HEK293 (cell line): ENCODE results near the gene CRY2.

Experiments
- CTCF ChIA-PET: fragments of 350-600 bp; formaldehyde crosslinking; extraction: SDS; loops from one replicate; lab custom pipeline; 2021; ENCODE audit warnings: antibody characterized with exemption; lab: Yijun Ruan, JAX
- POLR2A ChIA-PET: fragments of 300-600 bp; formaldehyde crosslinking; extraction: SDS; loops from one replicate; lab custom pipeline; 2020; ENCODE audit warnings: antibody characterized with exemption, inconsistent platforms; lab: Yijun Ruan, JAX
- H3K27ac ChIP-seq: fragments of 200-500 bp; sonication (Bioruptor generic); 2 replicates; pipeline ENCODE4 v1.5.1; 2014; ENCODE audit warnings: low read depth, low read length, control low read depth, inconsistent platforms; ENCODE audit errors: extremely low read depth
- H3K36me3 ChIP-seq, 2 experiments: fragments of 200-500 bp in 1 of 2; sonication (Bioruptor generic) in 1 of 2; 1 replicate in 1 of 2; 2 replicates in 1 of 2; pipeline ENCODE4 v1.5.1; 2014 to 2017; ENCODE audit warnings: inconsistent platforms in 2 of 2, low read length in 2 of 2; ENCODE audit not compliant: control insufficient read depth in 2 of 2, insufficient read depth in 1 of 2
- H3K4me1 ChIP-seq: fragments of 200-500 bp; sonication (Bioruptor generic); 2 replicates; pipeline ENCODE4 v1.5.1; 2014; ENCODE audit warnings: mild to moderate bottlenecking, low read length, inconsistent platforms; ENCODE audit not compliant: control insufficient read depth, insufficient read depth
- H3K4me3 ChIP-seq: 2 replicates; pipeline ENCODE4 v1.5.1; 2011; ENCODE audit warnings: low read depth, mild to moderate bottlenecking, control low read depth, low read length, moderate library complexity
- H3K9me3 ChIP-seq: fragments of 200-500 bp; sonication (Bioruptor generic); 2 replicates; pipeline ENCODE4 v1.5.1; 2014; ENCODE audit warnings: low read depth, low read length, inconsistent platforms; ENCODE audit not compliant: control insufficient read depth, insufficient read depth
- GLI4 ChIP-seq: fragments of 450-650 bp; formaldehyde crosslinking; IDR thresholded peaks from 2 replicates; pipeline ENCODE4 v1.5.1; 2016; ENCODE audit warnings: missing biosample characterization, missing genetic modification characterization
- GLIS2 ChIP-seq: fragments of 450-650 bp; formaldehyde crosslinking; IDR thresholded peaks from 2 replicates; pipeline ENCODE4 v1.5.1; 2016; ENCODE audit warnings: missing biosample characterization, missing genetic modification characterization
- KLF8 ChIP-seq: fragments of 450-650 bp; formaldehyde crosslinking; IDR thresholded peaks from 2 replicates; pipeline ENCODE4 v1.5.1; 2016; ENCODE audit warnings: missing biosample characterization, missing genetic modification characterization
- RBAK ChIP-seq: fragments of 450-650 bp; formaldehyde crosslinking; IDR thresholded peaks from 2 replicates; pipeline ENCODE4 v1.5.1; 2016; ENCODE audit warnings: missing biosample characterization, missing genetic modification characterization
- SP2 ChIP-seq: fragments of 450-650 bp; formaldehyde crosslinking; IDR thresholded peaks from 2 replicates; pipeline ENCODE4 v1.5.1; 2016; ENCODE audit warnings: missing biosample characterization, missing genetic modification characterization
- ZBTB1 ChIP-seq: fragments of 450-650 bp; formaldehyde crosslinking; IDR thresholded peaks from 2 replicates; pipeline ENCODE4 v1.5.1; 2016; ENCODE audit warnings: missing biosample characterization, missing genetic modification characterization
- ZIC2 ChIP-seq: fragments of 450-650 bp; formaldehyde crosslinking; IDR thresholded peaks from 2 replicates; pipeline ENCODE4 v1.5.1; 2016; ENCODE audit warnings: missing biosample characterization, missing genetic modification characterization
- ZNF157 ChIP-seq: fragments of 450-650 bp; formaldehyde crosslinking; IDR thresholded peaks from 2 replicates; pipeline ENCODE4 v1.5.1; 2016; ENCODE audit warnings: missing biosample characterization, missing genetic modification characterization
- ZNF174 ChIP-seq: fragments of 450-650 bp; formaldehyde crosslinking; IDR thresholded peaks from 2 replicates; pipeline ENCODE4 v1.5.0; 2017; ENCODE audit warnings: missing biosample characterization, mild to moderate bottlenecking, missing genetic modification characterization
- ZNF529 ChIP-seq: fragments of 450-650 bp; formaldehyde crosslinking; IDR thresholded peaks from 2 replicates; pipeline ENCODE4 v1.5.1; 2017; ENCODE audit warnings: missing genetic modification characterization, missing biosample characterization; ENCODE audit not compliant: insufficient replicate concordance
- ZNF626 ChIP-seq: fragments of 450-650 bp; sonication (Bioruptor Pico); formaldehyde crosslinking; IDR thresholded peaks from 2 replicates; pipeline ENCODE4 v1.5.1; 2018; ENCODE audit warnings: missing biosample characterization, missing genetic modification characterization, inconsistent platforms
- ZNF629 ChIP-seq: fragments of 450-650 bp; formaldehyde crosslinking; IDR thresholded peaks from 2 replicates; pipeline ENCODE4 v1.5.1; 2017; ENCODE audit warnings: missing biosample characterization, missing genetic modification characterization
- ZNF747 ChIP-seq: fragments of 450-650 bp; formaldehyde crosslinking; IDR thresholded peaks from 2 replicates; pipeline ENCODE4 v1.5.1; 2016; ENCODE audit warnings: missing biosample characterization, missing genetic modification characterization
- TF ChIP-seq, protein P1 (sequence below): fragments of 450-650 bp; formaldehyde crosslinking; IDR thresholded peaks from 2 replicates; pipeline ENCODE4 v1.5.1; 2017; ENCODE audit warnings: missing biosample characterization, missing genetic modification characterization
- TF ChIP-seq, protein P2 (sequence below): fragments of 450-650 bp; formaldehyde crosslinking; conservative IDR thresholded peaks from 2 replicates; pipeline ENCODE4 v1.5.1; 2016; ENCODE audit warnings: low read depth, missing biosample characterization, missing genetic modification characterization

Gene CRY2

DNA sequence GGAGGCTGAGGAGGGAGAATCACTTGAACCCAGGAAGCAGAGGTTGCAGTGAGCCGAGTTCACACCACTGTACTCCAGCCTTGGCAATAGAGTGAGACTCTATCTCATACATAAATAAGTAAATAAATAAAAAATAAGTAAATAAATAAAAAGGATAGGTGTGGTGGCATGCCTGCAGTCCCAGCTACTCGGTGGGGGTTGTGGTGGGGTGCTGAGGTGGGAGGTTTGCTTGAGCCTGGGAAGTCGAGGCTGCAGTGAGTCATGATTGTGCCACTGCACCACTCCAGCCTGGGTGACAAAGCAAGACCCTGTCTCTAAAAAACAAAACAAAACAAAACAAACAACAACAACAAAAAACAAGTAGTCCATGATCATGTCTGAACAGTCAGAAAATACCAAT is 78.3 kb downstream of the CRY2 start:
- Histone ChIP-seq H3K36me3 (peaks cover 0 to 13% of the 10 kb centered on the region in 2 experiments; a peak in 1 of 3 replicates), H3K9me3 (no peaks in the 10 kb centered on the region), H3K27ac (no peak overlapping the region), H3K4me1 (no peaks in the 10 kb centered on the region), H3K4me3 (no peak overlapping the region)
- POLR2A ChIA-PET: interaction anchor here (2.6 kb wide), 1 partner anchor 12 kb away, joined by 6 read pairs; no protein-coding TSS in a partner anchor
- TF ChIP-seq SP2 (tag by site-specific recombination) (no peak), ZNF626 (no peak), GLIS2 (tag by site-specific recombination) (no peak), ZNF157 (tag by site-specific recombination) (no peak), ZIC2 (tag by site-specific recombination) (no peak), ZNF747 (no peak)
- CTCF ChIA-PET: interaction anchor here (0.6 kb wide), 1 partner anchor 101 kb away, joined by 3 read pairs; no protein-coding TSS in a partner anchor

DNA sequence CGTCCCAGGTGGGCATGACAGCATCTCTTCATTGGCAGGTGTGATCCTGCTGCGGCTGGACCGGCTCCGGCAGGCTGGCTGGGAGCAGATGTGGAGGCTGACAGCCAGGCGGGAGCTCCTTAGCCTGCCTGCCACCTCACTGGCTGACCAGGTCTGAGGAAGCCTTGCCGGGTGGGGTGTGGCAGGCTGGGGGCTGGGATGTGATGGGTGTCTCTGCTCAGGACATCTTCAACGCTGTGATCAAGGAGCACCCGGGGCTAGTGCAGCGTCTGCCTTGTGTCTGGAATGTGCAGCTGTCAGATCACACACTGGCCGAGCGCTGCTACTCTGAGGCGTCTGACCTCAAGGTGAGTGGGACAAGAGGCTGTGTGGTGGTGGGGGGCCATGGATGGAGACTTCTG is 78.7 kb downstream of the CRY2 start:
- ChIA-PET CTCF (interaction anchor here (0.5 kb wide), 1 partner anchor 104 kb away, joined by 4 read pairs; no protein-coding TSS in a partner anchor), POLR2A (interaction anchor here (2.6 kb wide), 1 partner anchor 12 kb away, joined by 6 read pairs; no protein-coding TSS in a partner anchor)
- H3K27ac ChIP-seq: no peak overlapping the region
- peaks cover 0 to 13% of the 10 kb centered on the region in 2 experiments; a peak in 1 of 3 replicates for H3K36me3 ChIP-seq
- no peaks in the 10 kb centered on the region for H3K9me3 ChIP-seq
- no peak overlapping the region for H3K4me3 ChIP-seq
- no peaks in the 10 kb centered on the region for H3K4me1 ChIP-seq
- TF ChIP-seq ZNF174 (no peak), ZNF529 (tag by site-specific recombination) (no peak), KLF8 (tag by site-specific recombination) (no peak), GLI4 (no peak), RBAK (tag by site-specific recombination) (no peak)
- TF ChIP-seq, protein P1, sequence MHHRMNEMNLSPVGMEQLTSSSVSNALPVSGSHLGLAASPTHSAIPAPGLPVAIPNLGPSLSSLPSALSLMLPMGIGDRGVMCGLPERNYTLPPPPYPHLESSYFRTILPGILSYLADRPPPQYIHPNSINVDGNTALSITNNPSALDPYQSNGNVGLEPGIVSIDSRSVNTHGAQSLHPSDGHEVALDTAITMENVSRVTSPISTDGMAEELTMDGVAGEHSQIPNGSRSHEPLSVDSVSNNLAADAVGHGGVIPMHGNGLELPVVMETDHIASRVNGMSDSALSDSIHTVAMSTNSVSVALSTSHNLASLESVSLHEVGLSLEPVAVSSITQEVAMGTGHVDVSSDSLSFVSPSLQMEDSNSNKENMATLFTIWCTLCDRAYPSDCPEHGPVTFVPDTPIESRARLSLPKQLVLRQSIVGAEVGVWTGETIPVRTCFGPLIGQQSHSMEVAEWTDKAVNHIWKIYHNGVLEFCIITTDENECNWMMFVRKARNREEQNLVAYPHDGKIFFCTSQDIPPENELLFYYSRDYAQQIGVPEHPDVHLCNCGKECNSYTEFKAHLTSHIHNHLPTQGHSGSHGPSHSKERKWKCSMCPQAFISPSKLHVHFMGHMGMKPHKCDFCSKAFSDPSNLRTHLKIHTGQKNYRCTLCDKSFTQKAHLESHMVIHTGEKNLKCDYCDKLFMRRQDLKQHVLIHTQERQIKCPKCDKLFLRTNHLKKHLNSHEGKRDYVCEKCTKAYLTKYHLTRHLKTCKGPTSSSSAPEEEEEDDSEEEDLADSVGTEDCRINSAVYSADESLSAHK (tag by site-specific recombination): no peak
- TF ChIP-seq, protein P2, sequence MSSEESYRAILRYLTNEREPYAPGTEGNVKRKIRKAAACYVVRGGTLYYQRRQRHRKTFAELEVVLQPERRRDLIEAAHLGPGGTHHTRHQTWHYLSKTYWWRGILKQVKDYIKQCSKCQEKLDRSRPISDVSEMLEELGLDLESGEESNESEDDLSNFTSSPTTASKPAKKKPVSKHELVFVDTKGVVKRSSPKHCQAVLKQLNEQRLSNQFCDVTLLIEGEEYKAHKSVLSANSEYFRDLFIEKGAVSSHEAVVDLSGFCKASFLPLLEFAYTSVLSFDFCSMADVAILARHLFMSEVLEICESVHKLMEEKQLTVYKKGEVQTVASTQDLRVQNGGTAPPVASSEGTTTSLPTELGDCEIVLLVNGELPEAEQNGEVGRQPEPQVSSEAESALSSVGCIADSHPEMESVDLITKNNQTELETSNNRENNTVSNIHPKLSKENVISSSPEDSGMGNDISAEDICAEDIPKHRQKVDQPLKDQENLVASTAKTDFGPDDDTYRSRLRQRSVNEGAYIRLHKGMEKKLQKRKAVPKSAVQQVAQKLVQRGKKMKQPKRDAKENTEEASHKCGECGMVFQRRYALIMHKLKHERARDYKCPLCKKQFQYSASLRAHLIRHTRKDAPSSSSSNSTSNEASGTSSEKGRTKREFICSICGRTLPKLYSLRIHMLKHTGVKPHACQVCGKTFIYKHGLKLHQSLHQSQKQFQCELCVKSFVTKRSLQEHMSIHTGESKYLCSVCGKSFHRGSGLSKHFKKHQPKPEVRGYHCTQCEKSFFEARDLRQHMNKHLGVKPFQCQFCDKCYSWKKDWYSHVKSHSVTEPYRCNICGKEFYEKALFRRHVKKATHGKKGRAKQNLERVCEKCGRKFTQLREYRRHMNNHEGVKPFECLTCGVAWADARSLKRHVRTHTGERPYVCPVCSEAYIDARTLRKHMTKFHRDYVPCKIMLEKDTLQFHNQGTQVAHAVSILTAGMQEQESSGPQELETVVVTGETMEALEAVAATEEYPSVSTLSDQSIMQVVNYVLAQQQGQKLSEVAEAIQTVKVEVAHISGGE (tag by site-specific recombination): no peak

DNA sequence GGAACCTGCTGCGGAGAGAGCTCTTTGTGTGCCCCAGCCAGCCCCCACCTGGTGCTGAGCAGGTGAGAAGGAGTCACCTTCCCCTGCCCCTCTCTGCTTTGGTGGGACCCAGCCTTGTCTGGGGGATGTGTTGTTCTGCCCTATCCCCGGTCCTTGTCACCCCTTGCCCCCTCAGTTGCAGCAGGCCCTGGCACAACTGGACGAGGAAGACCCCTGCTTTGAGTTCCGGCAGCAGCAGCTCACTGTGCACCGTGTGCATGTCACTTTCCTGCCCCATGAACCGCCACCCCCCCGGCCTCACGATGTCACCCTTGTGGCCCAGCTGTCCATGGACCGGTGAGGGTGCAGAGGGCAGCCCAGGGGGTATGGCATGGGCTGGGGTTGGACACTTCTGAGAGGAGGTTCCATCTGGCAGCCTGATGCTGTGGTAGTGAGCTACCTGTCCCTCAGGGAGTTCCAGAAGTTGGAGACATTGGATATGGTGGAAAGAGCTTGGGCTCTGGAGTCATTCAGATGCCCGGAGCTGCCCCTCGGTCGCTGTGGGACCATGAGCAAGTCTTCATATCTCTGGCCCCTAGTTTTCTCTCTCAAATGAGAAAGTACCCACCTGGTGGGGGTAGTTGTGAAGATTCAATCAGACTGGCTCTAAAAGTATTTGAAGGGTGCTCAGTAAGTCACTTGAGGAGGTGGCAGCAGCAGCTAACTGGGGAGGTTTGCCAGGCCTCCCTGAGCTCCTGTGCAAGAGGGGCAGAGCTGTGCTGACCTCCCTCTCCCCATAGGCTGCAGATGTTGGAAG is 79.5 kb downstream of the CRY2 start:
- no peak overlapping the region for H3K27ac ChIP-seq
- TF ChIP-seq ZBTB1 (tag by site-specific recombination) (no peak), ZNF629 (no peak)
- CTCF ChIA-PET: interaction anchor here (0.5 to 2.4 kb wide), 3 partner anchors 38 to 104 kb away, joined by 4 to 7 read pairs (median 5); no protein-coding TSS in a partner anchor
- no peak overlapping the region for H3K4me3 ChIP-seq
- no peaks in the 10 kb centered on the region for H3K9me3 ChIP-seq
- peaks cover 0 to 16% of the 10 kb centered on the region in 2 experiments; a peak in 1 of 3 replicates for H3K36me3 ChIP-seq
- POLR2A ChIA-PET: interaction anchor here (0.6 to 2.6 kb wide), 3 partner anchors 13 to 24 kb away, joined by 3 to 6 read pairs (median 3); no protein-coding TSS in a partner anchor
- H3K4me1 ChIP-seq: no peaks in the 10 kb centered on the region
